GM21528 (cell line): ENCODE measurements around the gene MORF4L2.
"Not testable (repeated sequence)": the region's sequence is repeated elsewhere in the genome, so short reads cannot be mapped to it uniquely, and the experiment has no call there.

Experiments
- ATAC-seq: cut with Tn5 transposase; IDR thresholded peaks from one replicate; pipeline ENCODE4 v1.9.1; 2021; ENCODE audit warnings: mild to moderate bottlenecking, moderate library complexity; ENCODE audit not compliant: unreplicated experiment, low FRiP score

Gene MORF4L2

DNA sequence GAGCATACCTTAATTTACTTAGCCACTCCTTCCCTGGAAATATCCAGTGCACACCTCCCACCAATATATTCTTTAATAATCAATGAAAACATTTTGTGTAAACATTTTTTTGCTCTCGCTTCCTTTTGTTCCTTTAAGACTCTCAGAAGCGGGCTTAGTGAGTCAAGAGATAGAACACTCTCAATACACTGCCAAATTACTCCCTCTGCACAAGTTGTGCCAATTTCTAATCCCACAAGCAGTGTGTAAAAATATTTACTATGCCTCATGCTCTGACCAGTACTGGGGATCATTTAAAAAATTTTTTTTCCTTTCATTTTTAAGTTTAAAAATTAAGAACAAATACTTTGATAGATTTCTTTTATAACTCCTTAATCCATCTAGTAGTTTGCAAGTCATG is 5.1 kb downstream of the MORF4L2 start:
- ATAC-seq: no peak

DNA sequence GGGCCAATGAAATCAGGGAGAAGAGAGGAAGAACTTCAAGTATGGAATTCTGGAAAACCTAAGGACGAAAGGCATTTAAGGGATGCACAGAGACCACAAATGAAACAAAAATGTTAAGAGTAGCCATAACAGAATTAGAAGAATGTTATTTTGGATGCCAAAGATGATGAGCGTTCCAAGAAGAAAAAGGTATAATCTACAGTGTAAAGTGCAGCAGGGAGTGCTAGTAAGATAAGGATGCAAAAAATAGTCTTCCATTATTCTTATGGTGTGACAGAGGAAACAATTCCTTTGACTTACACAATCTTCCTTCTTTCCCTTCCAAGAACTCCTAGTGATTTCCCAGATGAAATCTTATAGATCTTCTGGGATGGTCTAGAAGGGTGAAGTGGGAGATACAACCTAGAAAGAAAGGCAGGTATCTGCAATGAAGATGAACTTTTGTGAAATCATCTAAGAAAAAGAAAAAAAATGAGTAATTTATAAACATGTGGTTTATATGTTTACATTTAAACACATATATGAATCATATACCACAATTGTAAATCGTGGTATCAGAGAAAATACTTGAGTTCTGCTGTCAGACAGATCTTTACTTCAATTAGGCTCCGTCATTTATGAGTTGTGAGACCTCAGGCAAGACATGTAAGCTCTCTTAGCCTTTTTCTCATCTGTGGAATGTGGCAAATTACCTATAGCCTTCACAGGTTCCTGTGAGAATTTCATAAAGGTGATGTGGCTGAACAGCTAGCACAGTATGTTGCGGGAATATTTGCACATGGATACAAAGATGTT is 8.1 kb downstream of the MORF4L2 start:
- no peak for ATAC-seq

DNA sequence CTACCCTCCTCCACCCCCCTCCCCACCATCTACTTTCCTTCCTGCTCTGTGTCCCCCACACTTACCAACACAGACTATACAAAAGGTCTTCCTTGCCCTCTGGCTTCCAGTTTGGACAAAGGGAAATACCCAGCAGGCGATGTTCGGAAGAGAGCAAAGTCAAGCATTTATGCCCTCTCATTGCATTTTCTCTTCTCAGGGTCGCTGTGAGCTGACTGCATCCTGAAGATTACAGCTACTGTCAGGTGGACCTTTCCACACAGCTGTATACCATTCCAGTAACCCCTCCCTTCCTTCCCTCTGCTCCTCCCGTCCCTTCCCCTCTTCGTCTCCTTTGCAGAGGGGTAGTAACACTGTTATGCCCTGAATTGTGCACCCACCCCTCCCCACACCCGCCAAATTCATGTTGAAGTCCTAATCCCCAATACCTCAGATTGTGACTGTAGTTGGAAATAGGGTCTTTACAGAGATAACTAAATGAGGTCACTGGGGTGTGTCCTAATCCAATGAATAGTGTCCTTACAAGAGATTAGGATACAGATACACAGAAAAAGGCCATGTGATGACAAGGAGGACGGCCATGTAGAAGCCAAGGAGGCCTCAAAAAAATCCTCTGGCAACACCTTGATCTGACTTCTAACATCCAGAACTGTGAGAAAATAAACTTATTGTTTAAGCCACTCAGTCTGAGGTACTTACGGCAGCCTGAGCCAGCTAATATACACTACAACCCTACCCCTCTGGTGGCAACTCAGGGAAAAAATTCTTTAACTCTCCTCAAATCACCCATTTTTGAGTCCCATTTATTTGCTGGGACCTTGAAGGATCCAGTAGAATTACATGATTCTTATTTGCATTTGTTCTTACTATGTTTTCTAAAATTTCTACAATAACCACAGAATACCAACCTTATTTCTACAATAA is 11.7 kb downstream of the MORF4L2 start:
- no peak for ATAC-seq

DNA sequence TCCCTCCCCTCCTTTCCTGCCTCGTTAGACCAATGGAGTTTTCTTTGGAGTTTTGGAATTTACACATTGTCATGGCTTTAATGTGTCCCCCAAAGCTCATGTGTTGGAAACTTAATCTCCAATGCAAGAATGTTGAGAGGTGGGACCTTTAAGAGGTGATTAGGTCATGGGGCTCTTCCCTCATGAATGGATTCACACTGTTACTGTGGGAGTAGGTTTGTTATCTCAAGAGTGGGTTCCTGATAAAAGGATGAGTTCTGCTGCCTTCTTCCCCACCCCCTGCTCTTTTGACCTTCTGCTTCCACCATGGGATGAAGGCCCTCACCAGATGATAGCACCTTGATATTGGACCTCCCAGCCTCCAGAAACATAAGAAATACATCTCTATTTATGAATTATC is 16.8 kb downstream of the MORF4L2 start:
- no peak for ATAC-seq

DNA sequence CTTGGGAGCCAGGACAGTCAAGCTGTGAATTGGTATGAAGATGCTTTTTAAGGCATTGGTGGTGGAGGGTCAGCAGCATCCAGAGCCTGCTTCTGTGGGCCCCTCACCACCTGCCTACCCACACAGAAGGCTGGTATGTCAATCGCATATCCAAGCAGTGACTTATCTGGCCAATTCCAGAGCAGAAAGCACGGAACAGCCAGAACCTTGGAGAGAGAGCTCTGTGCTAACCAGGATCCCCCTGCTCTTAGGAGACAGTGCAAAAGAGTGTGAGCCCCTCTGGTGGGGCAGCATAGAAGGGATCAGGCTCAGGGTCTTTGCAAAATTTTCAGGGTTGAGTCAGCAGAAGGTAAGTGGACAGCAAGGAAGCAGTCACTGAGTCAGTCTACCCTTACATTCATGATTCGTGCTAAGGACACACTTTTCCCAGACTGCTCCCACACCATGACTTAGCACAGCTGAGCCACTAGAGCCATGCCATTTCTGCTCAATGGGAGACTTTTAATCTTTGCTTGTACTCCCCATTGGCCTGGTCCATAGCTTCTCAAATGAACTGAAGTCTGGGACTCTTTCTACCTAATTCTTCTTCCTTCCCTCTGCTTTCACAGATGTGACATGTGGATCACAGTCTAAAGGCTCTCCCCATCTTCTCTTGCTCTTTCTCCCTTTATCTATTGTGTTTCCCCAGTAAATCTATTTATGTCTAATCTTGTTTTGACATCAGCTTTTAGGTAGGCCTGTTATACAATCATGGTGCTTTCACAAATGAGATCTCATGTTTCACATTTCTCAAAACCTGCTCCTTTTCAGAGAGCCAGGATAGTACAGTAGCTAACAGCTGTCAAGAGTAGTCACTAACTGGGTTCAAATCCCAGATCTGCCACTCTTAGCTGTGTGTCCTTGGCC is 20.0 kb downstream of the MORF4L2 start:
- ATAC-seq: no peak

DNA sequence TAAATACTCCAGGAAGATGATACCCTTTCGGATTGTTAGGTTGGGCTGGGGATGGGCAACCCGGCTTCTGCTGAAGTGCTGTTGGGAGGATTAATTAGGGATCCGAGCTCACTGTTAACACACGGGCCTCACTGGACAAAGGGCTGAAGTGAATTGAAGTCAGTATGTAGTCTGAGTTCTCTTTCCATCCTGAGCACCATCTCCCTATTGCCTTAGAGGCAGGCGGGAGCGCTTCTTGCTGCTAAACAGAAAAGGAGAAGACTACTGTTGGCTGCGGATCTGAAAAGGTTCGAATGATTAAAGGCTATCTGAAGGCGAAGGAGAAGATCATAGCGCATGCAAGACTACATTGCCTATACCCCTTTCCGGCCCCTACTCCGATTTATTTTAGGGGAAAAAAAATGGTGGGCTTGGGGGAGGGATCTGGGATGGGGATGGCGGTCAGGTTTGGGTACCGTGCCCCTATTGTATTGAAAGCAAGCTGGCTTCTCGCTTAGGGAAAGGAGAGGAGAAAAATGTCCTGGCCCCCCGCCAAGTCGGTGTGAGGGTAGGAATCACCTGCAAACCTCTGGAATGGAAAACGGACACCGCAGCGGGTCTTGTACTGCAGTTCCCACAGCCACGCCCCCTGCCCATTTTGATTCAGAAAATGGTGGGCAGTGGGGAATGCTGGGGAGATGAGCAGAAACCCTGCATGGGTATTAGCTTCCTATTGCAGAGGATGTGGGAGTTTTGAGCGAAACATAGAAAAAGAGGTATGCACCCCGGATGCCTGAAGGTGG is 22.3 kb downstream of the MORF4L2 start:
- ATAC-seq: no peak

DNA sequence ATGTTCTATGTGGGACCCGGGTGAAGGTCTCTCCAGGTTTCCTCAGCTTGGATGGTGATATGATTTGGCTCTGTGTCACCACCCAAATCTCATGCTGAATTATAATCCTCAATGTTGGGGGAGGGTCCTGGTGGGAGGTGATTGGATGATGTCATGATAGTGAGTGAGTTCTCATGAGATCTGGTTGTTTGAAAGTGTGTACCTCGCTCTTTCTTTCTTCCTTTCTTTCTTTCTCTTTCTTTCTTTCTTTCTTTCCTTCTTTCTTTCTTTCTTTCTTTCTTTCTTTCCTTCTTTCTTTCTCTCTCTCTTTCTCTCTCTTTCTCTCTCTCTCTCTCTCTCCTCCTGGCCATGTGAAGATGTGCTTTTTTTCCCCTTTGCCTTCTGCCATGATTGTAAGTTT is 27.0 kb downstream of the MORF4L2 start:
- ATAC-seq: not testable (repeated sequence)

DNA sequence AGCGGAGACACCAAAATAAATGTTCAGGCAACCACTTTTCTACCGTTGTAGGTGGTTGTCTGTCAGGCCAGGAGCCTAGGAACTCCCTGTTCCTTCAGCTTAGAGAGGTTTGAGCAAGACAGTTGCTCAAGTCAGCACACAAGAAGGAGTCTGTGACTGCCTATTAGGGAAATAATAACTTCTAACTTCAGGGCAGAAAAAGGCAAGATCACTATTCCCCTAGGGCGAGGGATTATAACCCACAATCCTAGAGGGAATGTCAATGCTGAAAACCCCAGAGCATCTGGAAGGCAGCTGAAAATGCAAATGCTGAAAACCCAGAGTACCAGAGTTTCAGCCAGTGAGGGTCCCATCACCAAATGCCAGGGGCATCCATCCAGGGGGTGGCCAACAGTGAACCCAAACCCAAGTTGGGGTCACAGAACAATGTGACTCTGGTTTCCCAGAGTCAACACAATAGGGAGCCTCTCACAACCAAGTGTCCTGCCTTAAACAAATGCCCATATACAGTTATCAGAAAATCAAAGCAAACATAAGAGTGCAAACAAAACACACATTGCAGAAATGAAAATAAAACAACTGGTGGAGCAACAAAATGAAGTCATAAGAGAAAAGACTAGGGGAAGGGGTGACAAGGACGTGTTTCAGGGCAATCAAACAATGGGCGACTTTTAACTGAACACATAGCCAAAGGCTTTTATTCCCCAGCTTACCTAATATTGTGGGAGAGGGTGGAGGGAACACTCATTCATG is 27.6 kb downstream of the MORF4L2 start:
- ATAC-seq: no peak

DNA sequence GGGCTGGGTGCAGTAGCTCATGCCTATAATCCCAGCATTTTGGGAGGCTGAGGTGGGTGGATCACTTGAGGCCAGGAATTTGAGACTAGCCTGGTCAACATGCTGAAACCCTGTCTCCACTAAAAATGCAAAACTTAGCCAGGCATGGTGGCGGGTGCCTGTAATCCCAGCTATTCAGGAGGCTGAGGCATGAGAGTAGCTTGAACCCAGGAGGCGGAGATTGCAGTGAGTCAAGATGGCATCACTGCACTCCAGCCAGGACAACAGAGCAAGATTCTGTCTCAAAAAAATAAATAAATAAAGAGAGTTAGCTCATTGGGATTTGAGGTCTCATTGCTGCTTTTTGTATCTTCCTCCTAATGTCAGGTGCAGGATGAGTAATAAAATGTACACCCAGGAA is 29.4 kb downstream of the MORF4L2 start:
- not testable (repeated sequence) for ATAC-seq

DNA sequence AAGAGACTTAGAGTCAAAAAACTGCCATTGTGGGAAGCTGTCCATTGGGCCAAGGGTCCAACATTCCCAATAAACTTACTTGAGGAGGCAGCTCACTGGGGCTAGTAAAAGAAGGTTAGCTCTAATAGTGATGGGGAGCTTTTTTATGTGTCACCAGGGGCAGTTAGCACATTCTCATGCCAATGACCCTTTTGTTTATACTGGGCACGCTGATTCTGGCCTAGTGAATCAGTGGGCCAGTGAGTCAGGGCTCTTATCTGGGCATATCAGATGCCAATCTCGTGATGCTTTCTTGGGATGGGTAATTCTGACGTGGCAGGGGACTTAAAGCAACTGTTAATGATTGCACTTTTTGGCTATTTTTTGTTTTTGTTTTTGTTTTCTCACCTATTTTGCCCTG is 29.9 kb downstream of the MORF4L2 start:
- ATAC-seq: no peak

DNA sequence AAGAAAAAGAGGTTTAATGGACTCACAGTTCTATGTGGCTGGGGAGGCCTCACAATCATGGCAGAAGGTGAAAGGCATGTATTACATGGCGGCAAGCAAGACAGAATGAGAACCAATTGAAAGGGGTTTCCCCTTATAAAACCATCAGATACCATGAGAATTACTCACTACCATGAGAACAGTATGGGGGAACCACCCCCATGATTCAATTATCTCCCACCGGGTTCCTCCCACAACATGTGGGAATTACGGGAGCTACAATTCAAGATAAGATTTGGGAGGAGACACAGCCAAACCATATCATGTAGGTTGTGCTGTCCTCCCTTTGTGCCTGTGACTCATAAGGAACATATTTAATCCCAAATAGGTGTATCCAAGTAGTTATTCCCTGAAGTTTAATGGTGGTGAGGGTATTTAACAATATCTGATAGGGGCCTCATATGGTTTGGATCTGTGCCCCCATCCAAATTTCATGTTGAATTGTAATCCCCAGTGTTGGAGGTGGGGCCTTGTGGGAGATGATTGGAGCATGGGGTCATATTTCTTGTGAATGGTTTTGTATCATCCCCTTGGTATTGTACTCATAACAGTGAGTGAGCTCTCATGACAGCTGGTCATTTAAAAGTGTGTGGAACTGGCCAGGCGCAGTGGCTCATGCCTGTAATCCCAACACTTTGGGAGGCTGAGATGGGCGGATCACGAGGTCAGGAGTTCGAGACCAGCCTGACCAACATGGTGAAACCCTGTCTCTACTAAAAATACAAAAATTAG is 31.1 kb downstream of the MORF4L2 start:
- ATAC-seq: not testable (repeated sequence)

DNA sequence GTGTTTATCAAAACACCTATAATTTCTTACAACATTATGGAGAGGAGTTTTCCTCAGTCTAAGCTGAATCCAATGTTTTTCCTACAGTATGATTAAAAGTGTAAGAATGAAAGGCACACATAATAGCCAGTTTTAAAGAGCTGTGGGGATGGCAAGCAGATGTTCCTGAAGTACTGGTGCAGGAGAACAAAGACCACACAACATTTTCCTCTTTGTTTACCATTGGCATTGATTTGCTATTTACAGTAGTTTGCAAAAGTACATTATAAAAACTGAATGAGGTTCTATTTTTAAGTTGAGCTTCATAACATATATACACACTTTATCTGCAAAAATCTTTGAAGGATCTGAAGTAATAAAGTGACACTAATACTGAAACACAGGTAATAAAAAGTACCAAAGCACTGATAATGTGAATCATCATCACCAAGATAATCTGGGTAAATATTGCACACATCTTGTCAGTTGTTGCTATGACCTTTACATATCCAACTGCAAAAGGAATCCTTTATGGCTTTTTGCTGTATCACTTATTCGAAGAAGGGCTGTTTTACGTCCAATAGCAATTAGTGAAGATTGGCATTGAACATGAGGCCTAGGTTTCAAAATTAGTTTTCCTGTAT is 35.2 kb downstream of the MORF4L2 start:
- ATAC-seq: no peak

DNA sequence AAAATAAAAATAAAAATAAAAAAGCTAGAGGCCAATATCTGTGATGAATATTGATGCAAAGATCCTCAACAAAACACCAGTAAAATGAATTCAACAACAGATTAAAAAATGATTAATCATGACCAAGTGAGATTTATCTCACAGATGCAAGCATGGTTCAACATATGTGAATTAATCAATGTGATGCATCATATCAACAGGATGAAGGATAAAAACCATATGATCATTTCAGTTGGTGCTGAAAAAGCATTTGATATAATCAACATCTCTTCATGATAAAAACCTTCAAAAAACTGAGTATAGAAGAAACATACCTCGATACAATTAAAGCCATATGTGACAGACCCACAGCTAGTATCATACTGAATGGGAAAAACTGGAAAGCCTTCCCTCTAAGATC is 38.9 kb downstream of the MORF4L2 start:
- no peak for ATAC-seq

DNA sequence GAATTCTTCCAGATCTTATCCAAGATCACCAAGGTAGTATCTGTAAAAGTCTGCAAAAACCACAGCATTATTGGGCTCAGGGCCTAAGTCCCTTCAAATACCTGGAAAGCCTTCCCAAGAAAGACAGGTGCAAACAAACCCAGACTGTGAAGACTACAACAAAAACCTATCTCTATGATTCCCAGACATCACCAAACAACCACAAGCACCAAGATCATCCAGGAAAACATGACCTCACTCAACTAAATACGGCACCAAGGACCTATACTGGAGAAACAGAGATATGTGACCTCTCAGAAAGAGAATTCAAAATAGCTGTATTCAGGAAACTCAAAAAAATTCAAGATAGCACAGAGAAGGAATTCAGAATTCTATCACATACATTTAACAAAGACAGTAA is 42.4 kb downstream of the MORF4L2 start:
- no peak for ATAC-seq

DNA sequence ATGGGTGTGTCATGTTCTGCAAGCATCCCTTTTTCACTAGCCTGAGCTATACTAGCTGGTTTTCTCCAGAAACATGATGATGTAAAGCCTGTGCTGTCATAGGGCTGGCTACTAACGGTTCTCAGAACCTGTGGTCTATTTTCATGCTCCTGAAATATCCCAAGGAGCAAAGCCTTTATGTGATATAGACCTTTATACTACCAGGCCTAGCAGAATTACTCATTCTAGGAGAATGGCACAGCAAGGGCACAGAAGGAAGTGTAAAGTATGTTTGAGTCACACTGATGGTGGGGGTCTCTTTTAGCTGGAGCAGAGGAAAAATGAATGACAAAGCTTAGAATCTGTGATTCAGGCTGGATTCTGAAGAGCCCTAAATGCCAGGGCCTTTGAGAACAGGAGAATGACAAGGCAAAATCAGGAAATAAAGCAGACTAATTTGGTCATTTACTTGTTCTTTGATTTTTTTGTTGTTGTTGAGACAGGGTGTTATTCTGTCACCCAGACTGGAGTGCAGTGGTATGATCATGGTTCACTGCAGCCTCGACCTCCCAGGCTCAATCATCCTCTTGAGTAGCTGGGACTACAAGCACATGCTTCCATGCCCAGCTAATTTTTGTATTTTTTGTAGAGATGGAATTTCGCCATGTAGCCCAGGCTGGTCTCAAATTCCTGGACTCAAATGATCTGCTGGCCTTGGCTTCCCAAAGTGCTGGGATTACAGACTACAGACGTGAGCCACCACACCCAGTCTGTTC is 45.9 kb downstream of the MORF4L2 start:
- ATAC-seq: no peak

DNA sequence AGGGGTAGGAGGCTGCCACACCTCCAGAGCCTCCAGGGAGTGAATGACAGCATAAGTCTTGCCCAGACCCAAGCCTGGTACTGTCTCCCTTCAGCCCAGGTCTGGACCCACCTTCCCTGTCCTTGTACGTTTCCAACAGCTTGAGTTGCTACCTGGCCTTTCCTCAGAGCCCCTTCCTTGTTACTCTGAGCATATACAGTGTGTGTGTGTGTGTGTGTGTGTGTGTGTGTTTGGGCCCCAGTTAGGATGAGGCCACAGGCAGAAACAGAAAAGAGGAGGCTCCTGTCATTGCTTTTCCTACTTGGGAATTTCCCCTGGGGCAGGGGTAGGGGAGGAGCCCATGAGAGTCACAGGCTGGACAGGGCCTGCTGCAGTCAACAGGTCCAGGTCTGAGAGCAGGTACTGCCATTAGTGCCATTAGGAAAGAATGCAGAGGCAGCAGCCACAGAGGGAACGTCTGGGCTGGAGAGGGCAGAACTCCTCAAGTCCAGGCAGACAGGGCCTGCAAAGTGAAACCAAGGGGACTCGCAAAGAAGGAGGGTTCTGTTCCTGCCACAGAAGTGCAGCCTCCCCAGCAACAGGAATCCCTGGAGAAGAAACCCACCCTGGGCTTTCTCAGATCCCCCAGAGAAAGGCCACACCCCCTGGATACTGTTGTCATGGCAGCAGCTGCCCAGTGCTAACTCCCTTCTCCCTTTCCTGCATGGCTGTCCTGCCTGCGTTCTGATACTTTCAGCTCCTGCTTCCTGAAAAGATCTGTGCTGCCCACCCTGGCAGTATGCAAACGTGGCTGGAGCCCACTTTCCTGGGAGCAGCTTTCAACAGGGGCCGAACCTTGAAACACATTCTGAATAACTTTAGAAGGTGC is 47.8 kb downstream of the MORF4L2 start:
- not testable (repeated sequence) for ATAC-seq
